Activated CD8-positive, alpha-beta T cell treated with anti-CD3 and anti-CD28 coated beads for 36 hours (primary cell): ENCODE results near the gene ACSL1. TPM values are rescaled to one million over a fixed set of nuclear protein-coding genes. Genes with fewer than 3 reads are reported as not detected.
A peak's percentile ranks its signal among the peaks of the same experiment; 100 is the strongest.

ENCODE experiments used
- ATAC-seq: fragments of 200-7000 bp; cut with Tn5 transposase; one replicate; pipeline ENCODE4 v1.10.0; 2021; ENCODE audit warnings: mild to moderate bottlenecking, moderate library complexity
- CTCF ChIA-PET: fragments of 350-600 bp; sonication (Branson Sonifier 250); formaldehyde crosslinking; loops from one replicate; lab custom pipeline; 2021; ENCODE audit warnings: antibody characterized with exemption; lab: Charles Lee
- POLR2A ChIA-PET: fragments of 350-600 bp; sonication (Branson Sonifier 250); formaldehyde crosslinking; loops from one replicate; lab custom pipeline; 2021; ENCODE audit warnings: antibody characterized with exemption; lab: Charles Lee
- DNase-seq: peaks from one replicate; pipeline ENCODE4 v3.0.0-alpha.2; 2020
- H3K27ac Mint-ChIP-seq: one replicate; pipeline ENCODE4 v1.8.0; 2021; ENCODE audit warnings: mild to moderate bottlenecking, mixed read lengths
- H3K27me3 Mint-ChIP-seq: one replicate; pipeline ENCODE4 v1.8.0; 2021; ENCODE audit warnings: mixed read lengths
- H3K36me3 Mint-ChIP-seq: one replicate; pipeline ENCODE4 v1.8.0; 2021; ENCODE audit warnings: low read depth, mixed read lengths
- H3K4me1 Mint-ChIP-seq: one replicate; pipeline ENCODE4 v1.8.0; 2021; ENCODE audit warnings: low read depth, mixed read lengths
- H3K4me3 Mint-ChIP-seq: one replicate; pipeline ENCODE4 v1.8.0; 2021; ENCODE audit warnings: mild to moderate bottlenecking, moderate library complexity, mixed read lengths
- H3K9me3 Mint-ChIP-seq: one replicate; pipeline ENCODE4 v1.8.0; 2021; ENCODE audit warnings: mixed read lengths
- CTCF ChIP-seq: fragments of 200-600 bp; IDR thresholded peaks from one replicate; pipeline ENCODE4 v1.8.0; 2022; ENCODE audit warnings: antibody characterized with exemption, mild to moderate bottlenecking
- intact Hi-C: fragments of 100-400 bp; cut with micrococcal nuclease; formaldehyde crosslinking; loops from one replicate; pipeline ENCODE4 v1.10.0; 2022
- total RNA-seq, 2 experiments: library from RNA; stranded (reverse); gene quantifications; one replicate each; pipeline ENCODE4 v1.2.3, GENCODE V29; 2021

Gene ACSL1
- total RNA-seq, 2 experiments from 2014 or later = 12.8 to 13.1 TPM

- H3K36me3 Mint-ChIP-seq = peaks cover 46% of the 10 kb centered on the region
- intact Hi-C loops = no loop called here
- no peaks in the 10 kb centered on the region for H3K9me3 Mint-ChIP-seq
- H3K4me3 Mint-ChIP-seq = no peak overlapping the region
- DNase-seq (no peak), ATAC-seq (no peak)
- ChIA-PET POLR2A (interaction anchor here (1.2 to 2.9 kb wide), 2 partner anchors 13 to 29 kb away, joined by 3 to 14 read pairs; partner anchors contain the start of gene CENPU), CTCF (interaction anchor here (0.9 to 1.6 kb wide), 4 partner anchors 18 to 135 kb away, joined by 3 to 8 read pairs (median 5); no protein-coding TSS in a partner anchor)
- H3K27me3 Mint-ChIP-seq = no peaks in the 10 kb centered on the region
- no peak overlapping the region for H3K27ac Mint-ChIP-seq
- TF ChIP-seq CTCF = no peak
- H3K4me1 Mint-ChIP-seq = peaks cover 20% of the 10 kb centered on the region
Measured at GRCh38 chr4:184763150-184763780, 62.5 kb downstream of the ACSL1 start.

DNA sequence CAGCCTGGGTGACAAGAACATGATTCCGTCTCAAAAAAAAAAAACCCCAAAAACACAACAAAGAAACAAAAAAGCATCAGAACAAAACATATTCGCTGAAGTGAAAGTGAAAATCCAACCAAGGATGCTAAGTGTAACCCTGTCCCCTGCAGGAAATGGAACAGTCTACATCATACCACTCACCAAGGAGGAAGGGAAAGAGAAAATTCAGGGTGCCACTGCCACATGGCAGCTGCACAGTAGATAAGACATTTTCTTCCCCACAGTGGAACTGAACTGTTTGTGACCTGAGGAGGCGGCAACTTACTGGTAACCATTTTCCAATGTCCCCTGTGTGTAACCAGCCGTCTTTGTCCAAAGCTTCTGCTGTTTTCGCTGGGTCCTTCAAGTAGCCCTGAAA, 63.7 kb downstream of the ACSL1 start:
- peaks cover 44% of the 10 kb centered on the region for H3K36me3 Mint-ChIP-seq
- no peak for TF ChIP-seq CTCF
- intact Hi-C loops = no loop called here
- H3K27me3 Mint-ChIP-seq = no peaks in the 10 kb centered on the region
- ChIA-PET CTCF (interaction anchor here (0.8 to 1.6 kb wide), 5 partner anchors 17 to 510 kb away, joined by 3 to 8 read pairs (median 4); no protein-coding TSS in a partner anchor), POLR2A (interaction anchor here (0.9 to 2.9 kb wide), 3 partner anchors 24 to 32 kb away, joined by 3 to 14 read pairs (median 4); partner anchors contain the start of gene CENPU)
- H3K4me1 Mint-ChIP-seq = peaks cover 20% of the 10 kb centered on the region
- no peaks in the 10 kb centered on the region for H3K9me3 Mint-ChIP-seq
- peak overlapping the region; percentile 88 for H3K27ac Mint-ChIP-seq
- H3K4me3 Mint-ChIP-seq = peak overlapping the region; percentile 50
- ATAC-seq (peak; percentile 99), DNase-seq (peak; percentile 53)

DNA sequence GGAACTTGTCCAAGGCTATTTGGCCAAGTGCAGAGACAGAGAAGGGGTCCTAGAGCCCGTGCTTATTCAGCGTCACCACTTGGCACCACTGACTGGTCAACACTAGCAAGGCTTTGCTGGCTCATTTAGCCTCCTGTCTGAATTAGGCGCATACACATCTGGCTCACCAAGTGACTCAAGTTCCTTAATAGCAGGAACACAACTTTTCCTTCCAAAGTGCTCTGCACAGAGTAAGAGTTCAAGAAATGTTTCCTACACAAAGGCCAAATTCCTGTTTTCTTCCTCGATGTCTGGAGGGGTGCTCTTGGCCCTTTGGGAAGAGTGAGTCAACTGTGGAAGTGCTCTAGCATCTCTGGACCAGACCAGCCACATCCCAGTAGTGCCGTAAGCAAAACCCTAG, 65.1 kb downstream of the ACSL1 start:
- no peak for ATAC-seq
- Mint-ChIP-seq H3K4me3 (no peak overlapping the region), H3K4me1 (peaks cover 20% of the 10 kb centered on the region), H3K27me3 (no peaks in the 10 kb centered on the region), H3K36me3 (peaks cover 39% of the 10 kb centered on the region), H3K9me3 (no peaks in the 10 kb centered on the region), H3K27ac (no peak overlapping the region)
- no peak for DNase-seq
- TF ChIP-seq CTCF = no peak
- CTCF ChIA-PET = no interaction called here
- intact Hi-C loops = no loop called here
- POLR2A ChIA-PET = no interaction called here

GRCh38 chr4:184757810-184758209, 68.0 kb downstream of the ACSL1 start:
- Mint-ChIP-seq H3K27ac (no peak overlapping the region), H3K27me3 (no peaks in the 10 kb centered on the region), H3K36me3 (peaks cover 41% of the 10 kb centered on the region), H3K4me1 (peaks cover 13% of the 10 kb centered on the region), H3K4me3 (no peak overlapping the region), H3K9me3 (no peaks in the 10 kb centered on the region)
- no peak for DNase-seq
- POLR2A ChIA-PET = no interaction called here
- CTCF ChIA-PET = interaction anchor here (0.6 kb wide), 1 partner anchor 298 kb away, joined by 3 read pairs; no protein-coding TSS in a partner anchor
- intact Hi-C loops = no loop called here
- TF ChIP-seq CTCF = no peak
- ATAC-seq = no peak

DNA sequence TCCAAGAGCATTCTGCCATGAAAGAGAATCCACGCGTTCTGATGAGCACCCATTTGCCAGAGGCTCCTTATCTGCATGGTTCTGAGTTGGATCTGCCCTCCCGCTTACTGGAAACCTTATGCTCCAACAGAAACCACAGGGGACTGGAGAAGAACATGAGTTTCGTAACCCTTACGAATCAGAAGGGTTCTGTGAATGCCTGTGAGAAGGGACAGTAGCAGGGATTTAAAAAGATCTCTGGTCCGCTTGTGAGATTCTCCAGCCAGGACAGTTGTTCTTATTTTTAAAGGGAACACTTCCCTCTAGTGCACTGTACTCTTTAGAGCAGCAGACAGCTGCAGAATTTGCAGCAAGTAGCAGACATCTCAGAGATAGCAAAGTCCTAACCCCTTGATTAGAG, 69.4 kb downstream of the ACSL1 start:
- no peak for ATAC-seq
- Mint-ChIP-seq H3K27ac (no peak overlapping the region), H3K9me3 (no peaks in the 10 kb centered on the region), H3K27me3 (no peaks in the 10 kb centered on the region), H3K4me3 (no peak overlapping the region), H3K4me1 (peaks cover under 1% of the 10 kb centered on the region), H3K36me3 (peaks cover 32% of the 10 kb centered on the region)
- intact Hi-C loops = no loop called here
- ChIA-PET CTCF (interaction anchor here (1.9 kb wide), 1 partner anchor 11 kb away, joined by 7 read pairs; no protein-coding TSS in a partner anchor), POLR2A (no interaction called here)
- no peak for TF ChIP-seq CTCF
- DNase-seq = no peak
